H1 (cell line): ENCODE measurements around the gene GNRHR. TPM values are rescaled to one million over a fixed set of nuclear protein-coding genes. Genes with fewer than 3 reads are reported as not detected.

Experiments
- GTF2F1 ChIP-seq: IDR thresholded peaks from 2 replicates; pipeline ENCODE4 v1.6.1; 2012; ENCODE audit warnings: low read depth, low read length, improper control_type of control experiment, borderline replicate concordance
- RBBP5 ChIP-seq: IDR thresholded peaks from 2 replicates; pipeline ENCODE4 v1.7.1; 2012; ENCODE audit warnings: low read depth, mild to moderate bottlenecking, inconsistent platforms, low read length, moderate library complexity, borderline replicate concordance
- polyA plus RNA-seq, 7 experiments: library from polyadenylated mRNA; depleted of rRNA in 3 of 7; stranded (reverse) in 5 of 7; unstranded in 2 of 7; fragments of >200 nt in 5 of 7; fragments of 200-250 nt in 2 of 7; gene quantifications; 1 replicate in 5 of 7; 2 replicates in 1 of 7; 4 replicates in 1 of 7; pipeline versions ENCODE4 v1.2.1 to v1.2.3, GENCODE V29; 2011 to 2013; ENCODE audit warnings: missing spikeins in 2 of 7, mixed read lengths in 2 of 7
- total RNA-seq: library from RNA; stranded (reverse); fragmentation: NEBNext Ultra II Directional; extraction: Animal tissue kit (Norgen Biotek cat#: 25700); gene quantifications from 2 replicates; pipeline ENCODE4 v1.2.1, GENCODE V29; 2021

The GNRHR gene
- total and polyA plus RNA-seq, 2 of the 8 experiments (the other 6 are each of a cell fraction or from before 2014, with no cell fraction given), result not detected

GRCh38 chr4:67765401-67765800 is 11.2 kb upstream of the GNRHR start (continued):
- TF ChIP-seq GTF2F1 (no peak), RBBP5 (no peak)
